ENCODE measurements around the gene MPP7. TPM values are rescaled to one million over a fixed set of nuclear protein-coding genes. Genes with fewer than 3 reads are reported as not detected.

Gene MPP7
- total RNA-seq, 3 donors from 2014 or later (not counting 1 experiment from before 2014, with no cell fraction given), result 11.5 to 21.0 (median 19.1) TPM

DNA sequence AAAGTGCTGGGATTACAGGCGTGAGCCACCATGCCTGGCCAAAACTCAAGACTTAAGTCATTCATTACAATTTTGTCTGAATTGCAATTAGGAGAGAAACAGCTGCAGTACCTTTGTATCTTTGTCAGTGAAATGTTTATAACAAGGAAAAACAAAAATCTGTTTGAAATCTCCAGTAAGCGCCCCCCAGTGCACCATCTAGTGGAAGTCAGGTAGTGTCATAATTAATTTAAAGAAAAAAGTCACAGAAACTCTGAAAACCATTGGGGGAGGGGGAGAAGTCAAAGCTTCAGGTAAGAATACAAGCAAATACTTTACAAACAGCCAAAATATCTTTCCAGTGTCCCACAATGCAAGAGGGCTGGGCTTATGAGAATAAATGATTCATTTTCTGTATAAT lies 2.8 kb downstream of the MPP7 start:
- peaks cover 26 to 42% of the 10 kb centered on the region in 2 donors for H3K4me1 Mint-ChIP-seq
- H3K36me3 Mint-ChIP-seq, result no peaks in the 10 kb centered on the region
- DNase-seq, result peak in 1 of 2 donors; percentile 60
- no peak overlapping the region for H3K4me3 ChIP-seq (ENCODE audit: low read length)
- TF ChIP-seq, protein P1, sequence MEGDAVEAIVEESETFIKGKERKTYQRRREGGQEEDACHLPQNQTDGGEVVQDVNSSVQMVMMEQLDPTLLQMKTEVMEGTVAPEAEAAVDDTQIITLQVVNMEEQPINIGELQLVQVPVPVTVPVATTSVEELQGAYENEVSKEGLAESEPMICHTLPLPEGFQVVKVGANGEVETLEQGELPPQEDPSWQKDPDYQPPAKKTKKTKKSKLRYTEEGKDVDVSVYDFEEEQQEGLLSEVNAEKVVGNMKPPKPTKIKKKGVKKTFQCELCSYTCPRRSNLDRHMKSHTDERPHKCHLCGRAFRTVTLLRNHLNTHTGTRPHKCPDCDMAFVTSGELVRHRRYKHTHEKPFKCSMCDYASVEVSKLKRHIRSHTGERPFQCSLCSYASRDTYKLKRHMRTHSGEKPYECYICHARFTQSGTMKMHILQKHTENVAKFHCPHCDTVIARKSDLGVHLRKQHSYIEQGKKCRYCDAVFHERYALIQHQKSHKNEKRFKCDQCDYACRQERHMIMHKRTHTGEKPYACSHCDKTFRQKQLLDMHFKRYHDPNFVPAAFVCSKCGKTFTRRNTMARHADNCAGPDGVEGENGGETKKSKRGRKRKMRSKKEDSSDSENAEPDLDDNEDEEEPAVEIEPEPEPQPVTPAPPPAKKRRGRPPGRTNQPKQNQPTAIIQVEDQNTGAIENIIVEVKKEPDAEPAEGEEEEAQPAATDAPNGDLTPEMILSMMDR (IDR thresholded peaks at IDR 0.05), result no peak
- H3K4me3 Mint-ChIP-seq, result peak overlapping the region; percentile 19
- no peaks in the 10 kb centered on the region for H3K9me3 Mint-ChIP-seq
- no peak overlapping the region for H3K27ac Mint-ChIP-seq
- no peak overlapping the region for H3K27ac ChIP-seq (ENCODE audit: low read length)
- H3K27me3 ChIP-seq (ENCODE audit: control insufficient read depth, insufficient read depth, low read length), result no peaks in the 10 kb centered on the region
- H3K27me3 Mint-ChIP-seq (ENCODE audit: low read depth in 2 of 2), result peaks cover 4 to 6% of the 10 kb centered on the region in 2 donors
- 94% methylated on average over 2 of the region's 2 CpGs for WGBS (ENCODE audit: insufficient coverage)
- intact Hi-C loops (cut with micrococcal nuclease), result no loop called here
- H3K4me1 ChIP-seq (ENCODE audit: control insufficient read depth, insufficient read depth, low read length), result peaks cover 4% of the 10 kb centered on the region
- ATAC-seq, result no peak
- H3K9me3 ChIP-seq (ENCODE audit: control insufficient read depth, insufficient read depth, low read length), result no peaks in the 10 kb centered on the region
- no peaks in the 10 kb centered on the region for H3K36me3 ChIP-seq (ENCODE audit: control insufficient read depth, insufficient read depth, low read length)

DNA sequence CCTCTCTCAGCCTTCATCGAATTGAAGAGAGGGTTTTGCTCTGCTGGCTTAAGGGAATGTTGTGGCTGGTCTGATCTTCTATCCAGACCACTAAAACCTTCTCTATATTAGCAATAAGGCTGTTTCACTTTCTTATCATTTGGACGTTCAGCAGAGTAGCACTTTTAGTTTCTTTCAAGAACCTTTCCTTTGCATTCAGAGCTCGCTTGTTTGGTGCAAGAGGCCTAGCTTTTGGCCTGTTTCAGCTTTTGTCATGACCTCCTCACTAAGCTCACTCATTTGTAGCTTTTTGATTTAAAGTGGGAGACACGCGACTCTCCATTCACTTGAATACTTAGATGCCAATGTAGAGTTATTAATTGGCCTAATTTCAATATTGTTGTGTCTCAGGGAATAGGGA lies 3.9 kb downstream of the MPP7 start:
- Histone ChIP-seq H3K4me1 (ENCODE audit: control insufficient read depth, insufficient read depth, low read length) (peaks cover 4% of the 10 kb centered on the region), H3K9me3 (ENCODE audit: control insufficient read depth, insufficient read depth, low read length) (no peaks in the 10 kb centered on the region), H3K4me3 (ENCODE audit: low read length) (no peak overlapping the region), H3K36me3 (ENCODE audit: control insufficient read depth, insufficient read depth, low read length) (no peaks in the 10 kb centered on the region), H3K27ac (ENCODE audit: low read length) (no peak overlapping the region), H3K27me3 (ENCODE audit: control insufficient read depth, insufficient read depth, low read length) (no peaks in the 10 kb centered on the region)
- peak overlapping the region; percentile 5 to 12 for H3K27ac Mint-ChIP-seq
- H3K4me1 Mint-ChIP-seq, result peaks cover 23 to 38% of the 10 kb centered on the region in 2 donors
- no peak overlapping the region for H3K4me3 Mint-ChIP-seq
- no peak for ATAC-seq
- peaks cover 0 to 3% of the 10 kb centered on the region in 2 donors for H3K27me3 Mint-ChIP-seq (ENCODE audit: low read depth in 2 of 2)
- H3K36me3 Mint-ChIP-seq, result no peaks in the 10 kb centered on the region
- DNase-seq, result no peak
- no peaks in the 10 kb centered on the region for H3K9me3 Mint-ChIP-seq
- WGBS (ENCODE audit: insufficient coverage), result 46% methylated on average over 2 of the region's 5 CpGs
- TF ChIP-seq, protein P1 (IDR thresholded peaks at IDR 0.05), result no peak
- intact Hi-C loops (cut with micrococcal nuclease), result no loop called here

DNA sequence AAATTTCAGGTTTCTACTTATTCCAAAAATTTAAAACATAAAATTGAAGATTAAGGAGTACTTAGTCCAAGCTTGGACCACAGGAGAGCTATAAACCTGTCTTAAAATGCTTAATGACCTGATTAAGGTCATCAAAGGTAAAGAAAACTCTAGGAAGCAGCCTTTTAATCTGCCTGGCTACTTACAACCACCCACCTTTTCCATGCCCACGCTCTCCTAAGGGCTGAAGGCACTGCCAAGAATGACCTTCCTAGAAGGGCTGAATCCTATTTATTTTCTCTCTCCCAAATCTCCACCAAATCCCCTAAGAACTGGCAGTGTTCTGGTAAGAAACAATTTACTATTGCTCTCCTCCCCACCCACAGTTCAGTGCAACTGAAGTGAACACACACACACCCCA lies 6.8 kb downstream of the MPP7 start:
- Histone ChIP-seq H3K9me3 (ENCODE audit: control insufficient read depth, insufficient read depth, low read length) (no peaks in the 10 kb centered on the region), H3K36me3 (ENCODE audit: control insufficient read depth, insufficient read depth, low read length) (no peaks in the 10 kb centered on the region), H3K4me3 (ENCODE audit: low read length) (no peak overlapping the region), H3K27me3 (ENCODE audit: control insufficient read depth, insufficient read depth, low read length) (no peaks in the 10 kb centered on the region), H3K4me1 (ENCODE audit: control insufficient read depth, insufficient read depth, low read length) (no peaks in the 10 kb centered on the region), H3K27ac (ENCODE audit: low read length) (no peak overlapping the region)
- TF ChIP-seq, protein P1 (IDR thresholded peaks at IDR 0.05), result no peak
- Mint-ChIP-seq H3K27me3 (ENCODE audit: low read depth in 2 of 2) (no peaks in the 10 kb centered on the region), H3K4me3 (no peak overlapping the region), H3K27ac (no peak overlapping the region), H3K4me1 (peaks cover 17 to 31% of the 10 kb centered on the region in 2 donors), H3K36me3 (no peaks in the 10 kb centered on the region), H3K9me3 (no peaks in the 10 kb centered on the region)
- ATAC-seq (no peak), DNase-seq (no peak)
- intact Hi-C loops (cut with micrococcal nuclease), result no loop called here
- 82% methylated on average over 1 of the region's 1 CpG for WGBS (ENCODE audit: insufficient coverage)

DNA sequence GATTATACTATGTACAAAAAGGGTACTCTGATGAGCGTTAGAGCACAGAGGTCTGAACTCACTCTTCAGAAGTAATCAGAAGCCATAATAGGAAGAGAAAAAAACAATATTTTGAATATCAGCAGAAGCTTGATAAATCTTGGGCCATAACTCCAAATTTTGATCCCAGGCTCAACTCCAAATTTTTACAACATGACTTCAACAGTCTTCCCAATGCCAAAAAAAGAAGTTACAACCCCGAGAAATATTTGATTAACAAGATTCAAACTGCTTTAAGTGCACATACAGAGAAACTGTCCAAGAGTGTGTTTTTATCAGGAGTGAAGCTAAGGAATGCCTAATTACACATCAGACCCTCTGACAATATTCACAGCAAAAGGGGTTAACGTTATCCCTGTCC lies 7.5 kb downstream of the MPP7 start:
- H3K27me3 Mint-ChIP-seq (ENCODE audit: low read depth in 2 of 2), result no peaks in the 10 kb centered on the region
- H3K9me3 Mint-ChIP-seq, result no peaks in the 10 kb centered on the region
- H3K27ac Mint-ChIP-seq, result no peak overlapping the region
- no peak overlapping the region for H3K4me3 Mint-ChIP-seq
- peaks cover 17 to 29% of the 10 kb centered on the region in 2 donors for H3K4me1 Mint-ChIP-seq
- TF ChIP-seq, protein P1 (IDR thresholded peaks at IDR 0.05), result no peak
- Histone ChIP-seq H3K27ac (ENCODE audit: low read length) (no peak overlapping the region), H3K9me3 (ENCODE audit: control insufficient read depth, insufficient read depth, low read length) (no peaks in the 10 kb centered on the region), H3K36me3 (ENCODE audit: control insufficient read depth, insufficient read depth, low read length) (no peaks in the 10 kb centered on the region), H3K4me1 (ENCODE audit: control insufficient read depth, insufficient read depth, low read length) (no peaks in the 10 kb centered on the region), H3K27me3 (ENCODE audit: control insufficient read depth, insufficient read depth, low read length) (no peaks in the 10 kb centered on the region), H3K4me3 (ENCODE audit: low read length) (no peak overlapping the region)
- WGBS (ENCODE audit: insufficient coverage), result 75% methylated on average over 1 of the region's 3 CpGs
- no peak for DNase-seq
- no peaks in the 10 kb centered on the region for H3K36me3 Mint-ChIP-seq
- intact Hi-C loops (cut with micrococcal nuclease), result no loop called here
- no peak for ATAC-seq

Measured in natural killer cell (primary cell).